DND-41 (cell line): ENCODE data around the gene PCDH9.

Experiments used
- ATAC-seq: fragments of 200-7000 bp; cut with Tn5 transposase; 3 replicates; pipeline ENCODE4 v1.9.1; 2021; ENCODE audit warnings: low read depth; ENCODE audit not compliant: insufficient read depth
- DNase-seq: peaks from one replicate; pipeline ENCODE4 v3.0.0-alpha.2; 2020
- H2AFZ ChIP-seq: 2 replicates; pipeline ENCODE4 v1.6.0; 2012; ENCODE audit warnings: low read depth, low read length
- H3K27ac ChIP-seq: 2 replicates; pipeline ENCODE4 v1.5.1; 2012; ENCODE audit warnings: low read length, inconsistent platforms
- H3K27me3 ChIP-seq: fragments of 200-600 bp; sonication (generic); 2 replicates; pipeline ENCODE4 v1.6.0; 2012; ENCODE audit warnings: low read length, mild to moderate bottlenecking, inconsistent platforms; ENCODE audit not compliant: insufficient read depth, poor library complexity
- H3K36me3 ChIP-seq: 2 replicates; pipeline ENCODE4 v1.5.1; 2012; ENCODE audit warnings: low read length, inconsistent platforms; ENCODE audit not compliant: insufficient read depth
- H3K4me1 ChIP-seq: 2 replicates; pipeline ENCODE4 v1.5.1; 2012; ENCODE audit warnings: mild to moderate bottlenecking, low read length; ENCODE audit not compliant: insufficient read depth
- H3K4me2 ChIP-seq: 2 replicates; pipeline ENCODE4 v1.6.0; 2012; ENCODE audit warnings: mild to moderate bottlenecking, moderate library complexity, low read length, inconsistent platforms; ENCODE audit not compliant: insufficient read depth
- H3K4me3 ChIP-seq, 2 experiments: fragments of 200-600 bp in 1 of 2; shearing (Covaris generic) in 1 of 2; 2 replicates each; pipeline ENCODE4 v1.5.1; 2012 to 2016; ENCODE audit warnings: inconsistent platforms in 2 of 2, low read length in 2 of 2, mild to moderate bottlenecking in 2 of 2, low read depth in 1 of 2, moderate library complexity in 1 of 2
- H3K79me2 ChIP-seq: 2 replicates; pipeline ENCODE4 v1.6.0; 2012; ENCODE audit warnings: low read length, inconsistent platforms; ENCODE audit not compliant: insufficient read depth
- H3K9ac ChIP-seq: 2 replicates; pipeline ENCODE4 v1.6.0; 2012; ENCODE audit warnings: low read depth, mild to moderate bottlenecking, inconsistent platforms, low read length, moderate library complexity
- H3K9me3 ChIP-seq: 2 replicates; pipeline ENCODE4 v1.5.1; 2012; ENCODE audit warnings: low read length, moderate library complexity, mild to moderate bottlenecking, inconsistent platforms; ENCODE audit not compliant: insufficient read depth, severe bottlenecking
- H4K20me1 ChIP-seq: 2 replicates; pipeline ENCODE4 v1.6.0; 2012; ENCODE audit warnings: low read length; ENCODE audit not compliant: insufficient read depth
- EZH2 ChIP-seq: IDR thresholded peaks from 3 replicates; pipeline ENCODE4 v1.6.1; 2012; ENCODE audit warnings: borderline replicate concordance, low read depth, mild to moderate bottlenecking, moderate library complexity, low read length, inconsistent platforms; ENCODE audit not compliant: severe bottlenecking
- TF ChIP-seq, protein P1 (sequence below): IDR thresholded peaks from 2 replicates; pipeline ENCODE4 v1.5.1; 2012; ENCODE audit warnings: borderline replicate concordance, low read length, moderate library complexity, mild to moderate bottlenecking; ENCODE audit not compliant: poor library complexity, severe bottlenecking; ENCODE audit errors: extremely low read depth

The PCDH9 gene

DNA sequence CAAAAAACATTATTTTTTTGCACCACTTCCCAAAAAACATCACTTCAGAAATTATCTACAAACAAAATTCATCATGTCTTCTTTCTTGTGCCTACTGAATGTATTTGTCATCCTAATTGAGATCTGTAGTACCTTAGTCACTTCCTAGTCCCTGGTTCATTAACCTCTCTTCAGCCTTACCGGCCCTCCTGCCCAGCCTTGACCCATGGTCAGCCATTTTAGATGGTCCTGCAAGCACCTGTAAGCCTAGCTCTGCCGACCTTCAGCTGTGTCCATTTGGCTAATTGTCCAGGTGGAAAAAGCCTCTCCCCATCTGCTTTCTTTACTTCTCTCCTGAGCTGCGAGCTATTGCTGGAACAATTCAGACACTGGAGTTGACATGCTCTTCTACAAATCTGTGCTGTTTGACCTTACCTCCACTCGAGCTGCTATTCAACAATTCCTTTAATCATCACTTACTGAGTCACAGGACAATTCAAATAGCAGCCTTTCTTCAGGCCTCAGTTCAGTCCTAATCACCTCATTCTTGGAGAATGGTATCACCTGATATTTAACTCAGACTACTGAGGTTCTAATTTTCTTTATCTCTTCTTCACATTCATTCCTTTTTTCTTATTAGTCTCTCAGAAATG, 882.5 kb downstream of the PCDH9 start:
- Histone ChIP-seq H3K4me2 (no peak overlapping the region), H3K9me3 (no peaks in the 10 kb centered on the region), H3K9ac (no peak overlapping the region), H3K27me3 (no peaks in the 10 kb centered on the region), H3K36me3 (no peaks in the 10 kb centered on the region), H3K27ac (no peak overlapping the region), H4K20me1 (no peaks in the 10 kb centered on the region), H3K4me3 (no peak overlapping the region), H2AFZ (no peak overlapping the region), H3K4me1 (no peaks in the 10 kb centered on the region), H3K79me2 (no peaks in the 10 kb centered on the region)
- no peak for TF ChIP-seq EZH2
- TF ChIP-seq, protein P1, sequence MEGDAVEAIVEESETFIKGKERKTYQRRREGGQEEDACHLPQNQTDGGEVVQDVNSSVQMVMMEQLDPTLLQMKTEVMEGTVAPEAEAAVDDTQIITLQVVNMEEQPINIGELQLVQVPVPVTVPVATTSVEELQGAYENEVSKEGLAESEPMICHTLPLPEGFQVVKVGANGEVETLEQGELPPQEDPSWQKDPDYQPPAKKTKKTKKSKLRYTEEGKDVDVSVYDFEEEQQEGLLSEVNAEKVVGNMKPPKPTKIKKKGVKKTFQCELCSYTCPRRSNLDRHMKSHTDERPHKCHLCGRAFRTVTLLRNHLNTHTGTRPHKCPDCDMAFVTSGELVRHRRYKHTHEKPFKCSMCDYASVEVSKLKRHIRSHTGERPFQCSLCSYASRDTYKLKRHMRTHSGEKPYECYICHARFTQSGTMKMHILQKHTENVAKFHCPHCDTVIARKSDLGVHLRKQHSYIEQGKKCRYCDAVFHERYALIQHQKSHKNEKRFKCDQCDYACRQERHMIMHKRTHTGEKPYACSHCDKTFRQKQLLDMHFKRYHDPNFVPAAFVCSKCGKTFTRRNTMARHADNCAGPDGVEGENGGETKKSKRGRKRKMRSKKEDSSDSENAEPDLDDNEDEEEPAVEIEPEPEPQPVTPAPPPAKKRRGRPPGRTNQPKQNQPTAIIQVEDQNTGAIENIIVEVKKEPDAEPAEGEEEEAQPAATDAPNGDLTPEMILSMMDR: no peak
- no peak for DNase-seq
- no peak for ATAC-seq

DNA sequence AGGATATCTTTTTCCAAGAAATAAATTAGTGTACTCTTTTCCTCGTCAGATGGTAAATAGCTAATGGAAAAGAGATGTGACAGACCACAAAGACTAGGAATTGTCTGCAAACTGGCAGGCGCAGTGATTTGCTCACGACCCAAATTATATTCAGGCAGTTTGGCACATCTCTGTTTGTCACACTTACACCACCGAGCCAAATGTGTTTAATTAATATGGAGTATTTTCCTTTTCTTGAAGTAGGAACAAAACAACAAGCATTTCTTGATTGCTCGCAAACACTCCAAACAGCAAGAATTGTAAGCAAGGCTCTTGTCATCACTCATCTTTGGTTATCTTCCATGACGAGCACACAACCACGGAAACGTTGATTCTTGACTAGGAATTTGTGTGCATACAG, 884.2 kb downstream of the PCDH9 start:
- H3K9ac ChIP-seq: no peak overlapping the region

DNA sequence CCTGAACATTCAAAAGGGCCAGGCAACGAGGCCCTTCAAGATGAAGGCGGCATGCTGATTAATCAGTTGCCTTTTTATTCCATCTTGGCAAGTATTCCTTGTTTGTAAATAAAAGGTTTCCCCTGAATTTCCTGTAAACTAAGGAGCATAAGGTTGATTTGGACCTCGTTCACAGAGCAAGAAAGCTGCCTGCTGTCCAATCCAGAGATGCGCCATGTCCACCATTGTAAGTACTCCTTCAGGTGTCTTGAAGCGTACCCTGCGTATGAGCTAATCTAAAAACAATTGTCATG, 884.7 kb downstream of the PCDH9 start:
- TF ChIP-seq, protein P1: no peak
- no peak for TF ChIP-seq EZH2
- H4K20me1 ChIP-seq: no peaks in the 10 kb centered on the region
- ATAC-seq (no peak), DNase-seq (no peak)
- no peaks in the 10 kb centered on the region for H3K27me3 ChIP-seq
- H3K4me2 ChIP-seq: no peak overlapping the region
- H3K79me2 ChIP-seq: no peaks in the 10 kb centered on the region
- no peaks in the 10 kb centered on the region for H3K9me3 ChIP-seq
- no peak overlapping the region for H2AFZ ChIP-seq
- H3K36me3 ChIP-seq: no peaks in the 10 kb centered on the region
- H3K27ac ChIP-seq: no peak overlapping the region
- H3K9ac ChIP-seq: no peak overlapping the region
- no peaks in the 10 kb centered on the region for H3K4me1 ChIP-seq
- H3K4me3 ChIP-seq: no peak overlapping the region

More for the DNA sequence above, 884.2 kb downstream of the PCDH9 start:
- Histone ChIP-seq H2AFZ (no peak overlapping the region), H3K27me3 (no peaks in the 10 kb centered on the region), H3K36me3 (no peaks in the 10 kb centered on the region), H3K4me2 (no peak overlapping the region), H3K4me1 (no peaks in the 10 kb centered on the region), H3K4me3 (no peak overlapping the region), H3K9me3 (no peaks in the 10 kb centered on the region), H4K20me1 (no peaks in the 10 kb centered on the region), H3K79me2 (no peaks in the 10 kb centered on the region), H3K27ac (no peak overlapping the region)
- no peak for DNase-seq
- ATAC-seq: no peak
- TF ChIP-seq, protein P1: no peak
- TF ChIP-seq EZH2: no peak
